Activated B cell treated with CpG ODN at 0.5 μM for 24 hours (primary cell): ENCODE data around the gene S100A10. TPM values are rescaled to one million over a fixed set of nuclear protein-coding genes. Genes with fewer than 3 reads are reported as not detected.

Source experiments
- ATAC-seq: fragments of 200-7000 bp; cut with Tn5 transposase; one replicate; pipeline ENCODE4 v1.10.0; 2021; ENCODE audit warnings: low read depth, mild to moderate bottlenecking, moderate library complexity
- CTCF ChIA-PET: fragments of 350-600 bp; sonication (Branson Sonifier 250); formaldehyde crosslinking; loops from one replicate; lab custom pipeline; 2021; ENCODE audit warnings: antibody characterized with exemption; lab: Charles Lee
- POLR2A ChIA-PET: fragments of 350-600 bp; sonication (Branson Sonifier 250); formaldehyde crosslinking; loops from one replicate; lab custom pipeline; 2021; ENCODE audit warnings: antibody characterized with exemption; lab: Charles Lee
- DNase-seq: peaks from one replicate; pipeline ENCODE4 v3.0.0; 2022
- H3K27ac Mint-ChIP-seq: one replicate; pipeline ENCODE4 v1.8.0; 2020; ENCODE audit warnings: mixed read lengths
- H3K27me3 Mint-ChIP-seq: one replicate; pipeline ENCODE4 v1.8.0; 2021; ENCODE audit warnings: mixed read lengths
- H3K36me3 Mint-ChIP-seq: one replicate; pipeline ENCODE4 v1.8.0; 2021; ENCODE audit warnings: low read depth, mixed read lengths
- H3K4me1 Mint-ChIP-seq: one replicate; pipeline ENCODE4 v1.8.0; 2021; ENCODE audit warnings: mixed read lengths
- H3K4me3 Mint-ChIP-seq: one replicate; pipeline ENCODE4 v1.8.0; 2020; ENCODE audit warnings: mild to moderate bottlenecking, mixed read lengths
- H3K9me3 Mint-ChIP-seq: one replicate; pipeline ENCODE4 v1.8.0; 2020; ENCODE audit warnings: mixed read lengths
- intact Hi-C: fragments of 100-400 bp; cut with micrococcal nuclease; formaldehyde crosslinking; loops from one replicate; pipeline ENCODE4 v1.15.1; 2024
- total RNA-seq: library from RNA; stranded (reverse); gene quantifications from 2 replicates; pipeline ENCODE4 v1.2.3, GENCODE V29; 2022
- TF ChIP-seq, protein P1 (sequence below): fragments of 200-600 bp; IDR thresholded peaks from one replicate; pipeline ENCODE4 v1.8.0; 2022; ENCODE audit warnings: antibody characterized with exemption, mild to moderate bottlenecking

The S100A10 gene
- total RNA-seq, 1 donor from 2014 or later: 62.7 TPM

DNA sequence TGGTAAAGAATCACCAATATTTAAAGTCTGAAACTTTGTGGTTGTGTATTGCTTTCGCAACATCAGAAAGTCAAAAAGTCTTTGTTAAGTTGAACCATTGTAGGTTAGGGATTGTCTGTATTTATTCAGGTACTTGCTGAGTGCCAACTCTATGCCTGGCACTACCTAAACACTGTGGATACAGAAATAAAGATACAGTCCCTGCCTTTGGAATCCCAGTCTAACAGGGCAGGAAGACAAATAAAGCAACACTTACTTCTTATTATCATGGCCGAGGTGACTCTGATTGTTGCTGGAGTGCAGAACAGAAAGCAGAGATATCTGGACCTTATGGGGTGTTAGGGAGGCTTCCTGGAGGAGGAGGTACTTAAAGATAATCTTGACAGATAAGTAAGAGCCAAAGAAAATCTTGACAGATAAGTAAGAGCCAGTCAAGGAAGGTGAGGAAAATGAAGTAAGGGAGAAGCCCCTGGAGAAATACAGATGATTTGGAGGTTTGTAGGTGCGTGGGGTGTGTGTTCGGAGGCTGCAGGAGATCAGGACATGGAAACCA is 11.8 kb upstream of the S100A10 start:
- DNase-seq (no peak), ATAC-seq (no peak)
- H3K4me1 Mint-ChIP-seq: no peaks in the 10 kb centered on the region
- intact Hi-C loops: no loop called here
- no peak overlapping the region for H3K27ac Mint-ChIP-seq
- peaks cover 30% of the 10 kb centered on the region for H3K27me3 Mint-ChIP-seq
- TF ChIP-seq, protein P1, sequence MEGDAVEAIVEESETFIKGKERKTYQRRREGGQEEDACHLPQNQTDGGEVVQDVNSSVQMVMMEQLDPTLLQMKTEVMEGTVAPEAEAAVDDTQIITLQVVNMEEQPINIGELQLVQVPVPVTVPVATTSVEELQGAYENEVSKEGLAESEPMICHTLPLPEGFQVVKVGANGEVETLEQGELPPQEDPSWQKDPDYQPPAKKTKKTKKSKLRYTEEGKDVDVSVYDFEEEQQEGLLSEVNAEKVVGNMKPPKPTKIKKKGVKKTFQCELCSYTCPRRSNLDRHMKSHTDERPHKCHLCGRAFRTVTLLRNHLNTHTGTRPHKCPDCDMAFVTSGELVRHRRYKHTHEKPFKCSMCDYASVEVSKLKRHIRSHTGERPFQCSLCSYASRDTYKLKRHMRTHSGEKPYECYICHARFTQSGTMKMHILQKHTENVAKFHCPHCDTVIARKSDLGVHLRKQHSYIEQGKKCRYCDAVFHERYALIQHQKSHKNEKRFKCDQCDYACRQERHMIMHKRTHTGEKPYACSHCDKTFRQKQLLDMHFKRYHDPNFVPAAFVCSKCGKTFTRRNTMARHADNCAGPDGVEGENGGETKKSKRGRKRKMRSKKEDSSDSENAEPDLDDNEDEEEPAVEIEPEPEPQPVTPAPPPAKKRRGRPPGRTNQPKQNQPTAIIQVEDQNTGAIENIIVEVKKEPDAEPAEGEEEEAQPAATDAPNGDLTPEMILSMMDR: no peak
- CTCF ChIA-PET: interaction anchor here (8.3 to 14.4 kb wide), 2 partner anchors 37 to 70 kb away, joined by 147 to 204 read pairs; no protein-coding TSS in a partner anchor
- POLR2A ChIA-PET: no interaction called here
- H3K36me3 Mint-ChIP-seq: no peaks in the 10 kb centered on the region
- no peaks in the 10 kb centered on the region for H3K9me3 Mint-ChIP-seq
- H3K4me3 Mint-ChIP-seq: no peak overlapping the region

DNA sequence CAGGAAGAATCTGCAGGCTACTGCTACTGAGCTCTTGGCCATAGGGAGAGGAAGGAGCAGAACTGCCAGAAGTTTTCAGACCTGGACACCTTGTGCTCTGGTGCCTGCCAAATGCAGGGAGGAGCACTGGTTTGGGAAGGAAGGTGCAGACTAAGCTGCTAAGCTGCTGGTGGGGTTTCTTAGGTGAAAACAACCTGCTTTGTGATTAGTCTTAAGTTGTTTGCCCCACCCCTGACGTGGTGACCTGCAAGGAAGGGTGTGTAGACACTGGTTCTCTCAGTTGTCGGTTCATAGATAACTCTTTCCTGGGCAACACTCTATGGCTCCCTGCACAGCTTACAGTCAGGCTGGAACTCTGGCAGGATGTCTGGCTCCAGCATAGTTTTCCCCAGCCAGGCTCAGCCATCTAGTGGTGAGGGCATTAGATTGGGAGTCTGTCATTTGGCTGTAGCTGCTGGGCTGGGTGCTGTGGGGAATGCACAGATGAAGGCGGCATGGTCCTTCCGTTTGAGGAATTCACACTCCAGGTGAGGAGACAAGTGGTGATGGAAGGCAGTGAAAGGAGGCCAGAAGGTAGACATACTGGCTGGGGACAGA is 10.3 kb upstream of the S100A10 start:
- TF ChIP-seq, protein P1: no peak
- Mint-ChIP-seq H3K27me3 (peaks cover 28% of the 10 kb centered on the region), H3K36me3 (no peaks in the 10 kb centered on the region), H3K4me1 (no peaks in the 10 kb centered on the region), H3K9me3 (no peaks in the 10 kb centered on the region), H3K4me3 (no peak overlapping the region), H3K27ac (no peak overlapping the region)
- intact Hi-C loops: no loop called here
- no peak for ATAC-seq
- ChIA-PET CTCF (interaction anchor here (1.3 to 14.4 kb wide), 6 partner anchors 12 to 120 kb away, joined by 3 to 204 read pairs (median 42); no protein-coding TSS in a partner anchor), POLR2A (no interaction called here)
- DNase-seq: no peak

DNA sequence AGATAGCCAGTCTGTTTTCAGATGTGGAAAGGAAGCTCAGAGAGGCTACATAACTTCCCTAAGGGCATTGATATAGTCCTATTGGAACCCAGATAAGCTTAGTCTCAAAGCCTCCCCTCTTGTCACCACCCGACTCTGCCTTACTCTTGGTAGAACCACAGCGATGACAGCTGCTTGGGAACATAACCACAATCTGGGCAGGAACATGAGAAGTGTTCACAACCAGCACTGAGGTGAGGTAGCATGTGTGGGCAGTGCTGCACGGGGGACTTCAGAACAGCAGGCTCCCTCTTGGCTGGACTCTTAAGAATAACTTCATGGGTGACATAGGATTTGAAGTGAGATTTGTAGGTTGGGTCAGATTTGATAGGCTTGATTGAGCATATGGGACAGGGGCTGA is 9.3 kb upstream of the S100A10 start:
- H3K4me3 Mint-ChIP-seq: no peak overlapping the region
- H3K9me3 Mint-ChIP-seq: no peaks in the 10 kb centered on the region
- H3K4me1 Mint-ChIP-seq: no peaks in the 10 kb centered on the region
- no peak for ATAC-seq
- H3K27ac Mint-ChIP-seq: no peak overlapping the region
- ChIA-PET POLR2A (interaction anchor here (1.2 kb wide), 1 partner anchor 94 kb away, joined by 4 read pairs; the partner anchor contains the start of gene THEM4), CTCF (interaction anchor here (1.0 to 14.4 kb wide), 11 partner anchors 10 to 119 kb away, joined by 3 to 204 read pairs (median 17); partner anchors contain the start of gene THEM4)
- TF ChIP-seq, protein P1: no peak
- no peak for DNase-seq
- peaks cover 27% of the 10 kb centered on the region for H3K27me3 Mint-ChIP-seq
- no peaks in the 10 kb centered on the region for H3K36me3 Mint-ChIP-seq
- intact Hi-C loops: no loop called here

DNA sequence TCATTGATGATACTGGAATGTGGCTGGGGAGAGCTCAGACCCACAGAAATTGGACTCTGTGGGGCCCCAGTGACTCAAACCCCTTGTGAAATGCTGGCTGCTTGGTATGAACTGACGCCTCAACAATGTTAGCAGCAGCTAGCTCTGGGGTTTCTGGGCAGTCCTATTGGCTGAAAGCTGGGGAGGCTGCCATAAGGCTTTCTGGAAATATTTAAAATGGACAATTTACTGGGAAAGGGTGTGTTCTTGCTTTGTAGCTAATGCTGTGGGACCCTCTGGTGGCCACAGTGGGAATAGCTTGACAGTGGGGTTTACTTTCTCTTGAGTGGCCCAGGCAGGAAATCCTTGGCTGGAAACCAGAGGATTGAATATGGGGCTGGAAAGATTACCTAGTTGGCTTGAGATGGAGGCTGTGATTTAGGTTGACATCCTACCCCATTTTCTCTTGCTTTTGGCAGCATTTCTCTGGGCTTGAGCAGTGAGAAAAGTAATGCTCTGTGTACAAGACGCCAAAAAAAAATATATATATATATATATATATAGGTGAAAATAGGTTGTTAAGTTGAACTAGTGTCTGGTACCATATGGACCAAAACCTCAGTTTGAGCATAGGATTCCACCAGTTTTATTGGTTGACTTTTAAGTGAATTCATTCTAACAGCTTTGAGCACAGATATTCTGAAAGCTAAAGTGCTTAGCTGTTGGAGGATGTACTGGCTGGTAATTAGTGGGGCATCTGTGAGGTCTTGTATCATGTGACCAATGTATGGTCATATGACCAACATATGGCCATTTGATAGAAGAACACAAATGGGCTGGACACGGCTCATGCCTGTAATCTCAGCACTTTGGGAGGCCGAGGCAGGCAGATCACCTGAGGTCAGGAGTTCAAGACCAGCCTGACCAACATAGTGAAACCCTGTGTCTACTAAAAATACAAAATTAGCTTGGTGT is 8.2 kb upstream of the S100A10 start:
- CTCF ChIA-PET: interaction anchor here (0.6 to 14.4 kb wide), 31 partner anchors 10 to 457 kb away, joined by 3 to 204 read pairs (median 5); partner anchors contain the start of genes C2CD4D and THEM4
- TF ChIP-seq, protein P1: peak; percentile 95
- POLR2A ChIA-PET: interaction anchor here (1.2 to 1.4 kb wide), 3 partner anchors 34 to 93 kb away, joined by 4 read pairs; partner anchors contain the start of gene THEM4
- H3K27ac Mint-ChIP-seq: no peak overlapping the region
- H3K4me1 Mint-ChIP-seq: no peaks in the 10 kb centered on the region
- H3K4me3 Mint-ChIP-seq: no peak overlapping the region
- no peaks in the 10 kb centered on the region for H3K36me3 Mint-ChIP-seq
- intact Hi-C loops: loop anchor here (1.0 kb wide), 3 partner anchors 34 to 113 kb away; no protein-coding TSS in a partner anchor
- DNase-seq (peak; percentile 51), ATAC-seq (peak; percentile 85)
- H3K9me3 Mint-ChIP-seq: no peaks in the 10 kb centered on the region
- peaks cover 22% of the 10 kb centered on the region for H3K27me3 Mint-ChIP-seq
